Peyer's patch (tissue), 4 donors: Measurements from ENCODE around the gene ARRDC1.

Source experiments
- CTCF ChIP-seq, 6 experiments: fragments of 450-650 bp in 4 of 6; fragments of 200-600 bp in 2 of 6; sonication (generic) in 1 of 6; IDR thresholded peaks; one replicate each; pipeline ENCODE4 v1.5.1; 2017 to 2019; ENCODE audit warnings: antibody characterized with exemption in 6 of 6, mild to moderate bottlenecking in 3 of 6, moderate library complexity in 1 of 6
- POLR2A ChIP-seq, 2 donors: fragments of 450-650 bp; IDR thresholded peaks; one replicate each; pipeline ENCODE4 v1.5.1; 2017; ENCODE audit warnings: antibody characterized with exemption in 2 of 2, mild to moderate bottlenecking in 2 of 2, moderate library complexity in 2 of 2

- TF ChIP-seq CTCF (IDR thresholded peaks at IDR 0.05) (no peak), POLR2A (IDR thresholded peaks at IDR 0.05) (no peak)
Observed at GRCh38 chr9:137589441-137590122, 15.9 kb upstream of the ARRDC1 start.
